ENCODE measurements around the gene OTX2.

OTX2 gene

DNA sequence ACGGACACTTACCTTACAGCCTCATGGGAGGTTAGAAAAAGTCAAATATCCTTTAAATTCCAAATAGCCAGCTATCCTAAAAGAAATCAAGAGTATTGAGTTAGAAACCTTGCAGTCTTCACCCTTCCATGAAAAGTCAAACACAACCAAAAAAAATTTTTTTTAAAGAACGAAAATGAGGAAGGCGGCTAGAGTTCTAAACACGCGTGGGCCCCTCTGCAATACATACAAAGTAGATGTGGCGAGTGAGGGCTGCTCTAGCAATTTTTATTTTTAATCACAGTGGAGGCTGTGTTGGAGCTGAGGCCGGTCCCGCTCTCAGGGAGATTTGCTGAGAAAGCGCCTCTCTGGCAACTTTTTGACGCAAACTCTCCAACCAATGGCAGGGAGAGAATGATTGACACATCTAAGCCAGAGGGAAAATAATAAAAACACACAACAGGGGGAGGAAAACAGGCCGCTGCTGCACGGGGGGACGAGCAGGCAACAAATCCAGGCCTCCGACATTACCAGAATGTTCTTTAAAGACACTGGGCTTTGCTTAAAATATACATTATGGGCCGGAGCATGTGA is at the start of gene OTX2:
Gene OTX2 (minus strand): TSS at position 333 of the 573 bp plus-strand sequence. CDS start 5,023 bp downstream, outside the sequence.
- DNase-seq (ENCODE audit: low read depth): no peak

DNA sequence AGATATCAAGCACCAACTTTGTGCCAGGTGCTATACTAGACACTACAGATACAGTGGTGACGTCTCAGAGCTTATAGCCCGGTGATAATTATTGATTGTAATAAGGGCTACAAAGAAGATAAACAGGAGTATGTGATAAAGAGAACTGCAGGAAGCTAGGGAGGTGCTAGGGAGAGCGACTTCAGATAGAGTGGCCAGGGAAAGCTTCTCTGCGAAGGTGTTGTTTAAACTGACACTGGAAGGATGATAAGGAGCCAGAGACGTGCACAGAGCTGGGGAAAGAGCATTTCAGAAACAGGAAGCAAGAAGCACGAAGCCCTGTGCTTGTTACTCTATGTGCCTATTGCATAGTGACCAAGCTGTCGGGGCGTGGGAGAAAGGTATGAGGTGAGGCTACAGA is 48.1 kb upstream of the OTX2 start:
- DNase-seq (ENCODE audit: low read depth): no peak

DNA sequence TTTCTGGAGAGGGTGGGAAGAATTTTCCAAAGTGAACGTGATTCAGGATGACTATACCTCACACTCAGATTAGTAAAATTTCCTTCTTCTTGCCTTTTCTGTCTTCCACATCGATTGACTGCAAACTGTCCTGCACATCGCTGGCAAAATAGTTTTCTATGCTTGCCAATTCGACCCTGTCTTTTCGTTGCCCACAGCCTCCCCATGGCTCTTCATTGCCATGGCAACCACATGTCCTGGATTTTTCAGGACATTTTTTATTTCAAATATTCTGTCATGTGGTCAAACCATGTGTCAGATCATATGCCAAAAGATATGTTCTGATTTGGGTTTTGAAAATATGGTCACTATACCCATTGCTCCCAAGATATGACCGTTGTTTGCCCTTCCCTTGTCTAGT is 46.9 kb upstream of the OTX2 start:
- DNase-seq (ENCODE audit: low read depth): no peak

DNA sequence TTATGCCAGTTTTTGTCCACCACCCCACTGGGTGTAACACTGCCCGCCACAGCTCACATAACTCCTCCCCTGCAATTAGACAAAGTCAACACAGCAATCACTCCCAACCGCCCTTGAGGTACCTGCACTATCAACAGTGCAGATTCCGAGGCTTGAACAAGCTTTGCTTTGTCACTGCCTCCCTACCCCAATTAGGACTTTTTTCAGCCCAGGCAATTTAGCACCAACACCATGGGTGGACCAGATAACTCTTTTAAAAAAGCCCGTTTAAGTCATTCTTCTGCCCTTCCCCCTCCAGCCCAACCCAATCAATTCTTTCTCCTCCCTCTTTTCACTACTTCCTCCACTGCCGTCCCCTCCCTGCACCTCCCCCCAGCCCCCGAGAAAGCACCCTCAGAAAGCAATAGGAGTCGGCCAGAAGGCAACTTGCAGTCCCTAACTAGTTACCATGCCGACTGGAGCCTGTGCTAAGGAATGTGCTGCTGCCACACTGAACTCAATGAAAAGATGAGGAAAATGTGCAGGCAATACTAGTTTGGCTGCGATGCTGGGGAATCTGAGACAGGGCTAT is 45.7 kb upstream of the OTX2 start:
- DNase-seq (ENCODE audit: low read depth): no peak

DNA sequence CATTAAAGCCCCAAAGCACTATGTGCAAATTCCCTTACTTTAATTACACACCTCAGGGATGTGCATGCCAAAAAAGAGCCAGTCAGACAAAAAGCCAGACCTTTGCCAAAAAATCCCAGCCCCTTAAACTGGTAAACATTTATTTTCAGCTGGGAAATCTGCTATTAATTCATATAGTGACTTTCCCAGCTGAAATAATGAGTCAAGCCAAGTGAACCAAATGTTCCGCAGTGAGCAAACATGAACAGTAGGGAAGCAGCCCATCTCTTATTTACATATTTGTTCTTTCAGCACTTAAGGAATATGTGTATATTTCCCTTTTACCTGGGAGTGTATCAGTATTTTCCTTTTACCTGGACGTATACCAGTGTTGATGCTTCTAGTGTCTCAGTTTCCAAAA is 44.0 kb upstream of the OTX2 start:
- no peak for DNase-seq (ENCODE audit: low read depth)

DNA sequence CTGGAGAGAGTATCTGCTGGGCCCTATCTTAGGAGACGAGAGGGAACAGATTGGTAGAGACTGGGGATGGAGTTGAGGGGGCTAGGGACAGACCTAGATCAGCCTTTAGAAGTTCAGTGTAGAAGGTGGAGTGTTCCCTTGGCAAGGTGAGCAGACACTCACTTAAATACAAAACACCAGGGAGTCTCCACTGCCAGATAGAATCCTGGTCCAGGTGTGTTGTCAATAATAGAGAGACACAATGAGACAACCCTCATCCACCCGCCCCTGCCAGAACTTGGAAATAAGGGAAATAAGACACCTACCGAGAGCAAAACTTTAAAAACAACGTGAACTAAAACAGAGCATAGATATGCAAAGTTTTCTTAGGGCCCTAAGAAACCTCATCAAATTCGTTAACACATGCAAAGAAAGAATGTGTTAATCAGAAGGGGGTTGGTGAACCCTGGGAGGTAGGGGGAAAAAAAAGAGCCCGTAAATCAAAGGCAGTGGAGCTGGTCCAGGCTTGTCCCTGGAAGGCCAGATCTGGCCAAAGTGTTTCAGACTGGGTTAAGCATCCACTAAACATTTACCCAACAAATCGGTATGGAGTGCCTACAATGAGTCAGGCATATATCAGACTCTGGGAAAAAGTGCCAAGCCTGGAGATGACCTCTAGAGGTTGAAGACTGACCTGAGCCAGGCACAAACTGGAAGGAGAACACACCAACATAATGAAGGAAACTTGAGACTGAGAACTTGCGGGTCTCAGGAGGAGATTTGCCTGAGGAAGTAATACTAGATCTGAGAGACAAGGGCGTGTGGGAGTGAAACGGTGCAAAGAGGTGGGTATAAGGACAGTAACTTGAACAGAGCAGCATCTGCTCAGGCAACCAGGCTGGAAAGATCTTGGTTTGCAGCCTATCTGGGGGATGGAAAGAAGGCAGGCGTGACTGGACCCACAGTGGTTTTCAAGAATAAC is 37.0 kb upstream of the OTX2 start:
- DNase-seq (ENCODE audit: low read depth): no peak

DNA sequence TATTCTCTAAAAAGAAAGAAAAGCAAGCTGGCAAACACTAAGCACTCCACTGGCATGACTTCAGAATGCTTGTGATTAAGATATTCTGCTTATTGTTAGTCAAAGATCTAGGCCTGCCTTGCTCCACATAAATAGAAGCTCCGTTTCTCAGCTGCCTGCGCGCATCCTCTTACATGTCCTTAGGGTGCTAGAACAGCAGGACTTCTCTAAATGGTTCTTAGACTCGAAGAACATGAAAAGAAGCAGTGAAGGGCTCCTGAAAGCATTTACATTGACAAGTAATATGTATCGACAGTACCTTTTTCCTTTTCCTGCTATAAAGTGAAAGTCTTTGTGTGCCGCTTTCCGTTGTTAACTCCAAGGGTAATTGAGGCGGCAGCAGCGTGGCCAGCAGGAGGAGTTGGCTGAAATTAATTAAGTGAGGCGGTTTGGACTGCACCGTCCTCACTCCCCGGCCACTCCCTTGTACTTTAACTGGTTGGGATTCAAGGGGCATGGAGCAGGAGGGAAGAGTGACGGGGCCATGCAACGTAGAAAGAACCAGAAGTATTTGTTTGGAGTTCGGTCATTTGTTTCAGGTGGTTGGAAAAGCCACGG is 34.2 kb upstream of the OTX2 start:
- no peak for DNase-seq (ENCODE audit: low read depth)

DNA sequence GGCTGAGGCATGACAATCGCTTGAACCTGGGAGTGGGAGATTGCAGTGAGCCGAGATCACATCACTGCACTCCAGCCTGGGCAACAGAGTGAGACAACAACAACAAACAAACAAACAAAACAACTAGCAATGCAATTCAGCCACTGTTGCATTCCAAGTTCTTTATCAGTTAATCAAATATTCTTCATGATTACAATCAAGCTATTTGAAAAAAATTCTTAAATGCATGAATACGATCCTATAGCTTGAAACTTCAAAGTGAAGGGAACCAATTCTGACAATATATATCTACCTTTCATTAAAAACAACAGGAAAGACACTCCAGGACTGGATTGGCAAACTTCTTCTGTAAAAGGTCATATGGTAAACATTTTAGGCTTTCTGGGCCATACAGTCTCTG is 31.3 kb upstream of the OTX2 start:
- no peak for DNase-seq (ENCODE audit: low read depth)

DNA sequence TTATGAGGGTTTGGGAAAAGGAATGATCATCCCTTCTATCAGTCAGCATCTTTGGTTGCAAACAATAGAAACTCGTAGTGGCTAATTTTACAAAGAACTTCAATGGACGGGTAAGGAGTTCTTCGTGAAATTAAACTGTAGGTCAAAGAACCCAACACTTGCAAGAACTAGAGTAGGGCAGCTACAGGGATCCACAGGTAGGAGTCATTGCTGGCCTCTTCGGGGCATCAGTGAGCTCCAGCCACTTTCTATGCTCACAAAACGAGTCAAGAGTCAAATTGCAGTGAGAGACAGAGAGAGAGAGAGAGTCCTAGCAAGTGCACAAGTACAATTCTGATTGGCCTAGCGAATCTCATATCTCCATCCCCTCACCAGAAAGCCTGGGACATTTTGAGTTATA is 29.9 kb upstream of the OTX2 start:
- no peak for DNase-seq (ENCODE audit: low read depth)

DNA sequence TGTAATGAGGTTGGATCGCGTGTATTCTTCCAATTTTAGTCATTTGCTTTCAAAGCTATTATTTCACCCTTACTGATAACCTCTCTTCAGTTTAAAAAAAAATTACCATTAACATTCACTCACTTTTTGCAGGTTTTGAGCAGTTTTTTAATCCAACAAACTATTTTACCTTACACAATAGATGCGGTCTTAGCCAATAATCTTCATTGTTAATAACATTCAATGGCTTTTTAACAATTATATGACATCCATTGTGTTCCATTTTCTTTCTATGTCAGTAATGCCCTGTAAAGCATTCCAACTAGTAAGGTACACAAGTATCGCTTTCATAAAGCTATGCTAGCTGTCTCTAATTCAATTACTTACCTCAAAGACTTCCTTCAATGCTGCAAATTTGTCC is 18.9 kb upstream of the OTX2 start:
- DNase-seq (ENCODE audit: low read depth): no peak

DNA sequence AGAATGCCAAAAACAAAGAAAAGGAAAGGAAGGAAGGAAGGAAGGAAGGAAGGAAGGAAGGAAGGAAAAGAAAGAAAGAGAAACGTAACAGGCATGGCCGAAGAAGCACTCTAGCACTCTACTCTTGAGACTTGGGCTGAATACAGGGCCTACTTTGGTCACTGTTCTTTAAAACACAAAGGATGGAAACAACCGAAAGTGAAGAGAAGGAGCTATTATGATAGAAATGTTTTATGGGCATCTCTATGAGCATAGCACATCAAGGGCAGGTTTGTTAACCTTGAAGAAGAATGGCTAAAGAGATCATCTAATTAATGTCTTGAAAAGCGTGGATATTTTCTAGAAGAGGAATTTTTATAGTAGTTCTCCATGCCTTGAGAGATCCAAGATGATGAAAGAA is 15.9 kb upstream of the OTX2 start:
- no peak for DNase-seq (ENCODE audit: low read depth)

DNA sequence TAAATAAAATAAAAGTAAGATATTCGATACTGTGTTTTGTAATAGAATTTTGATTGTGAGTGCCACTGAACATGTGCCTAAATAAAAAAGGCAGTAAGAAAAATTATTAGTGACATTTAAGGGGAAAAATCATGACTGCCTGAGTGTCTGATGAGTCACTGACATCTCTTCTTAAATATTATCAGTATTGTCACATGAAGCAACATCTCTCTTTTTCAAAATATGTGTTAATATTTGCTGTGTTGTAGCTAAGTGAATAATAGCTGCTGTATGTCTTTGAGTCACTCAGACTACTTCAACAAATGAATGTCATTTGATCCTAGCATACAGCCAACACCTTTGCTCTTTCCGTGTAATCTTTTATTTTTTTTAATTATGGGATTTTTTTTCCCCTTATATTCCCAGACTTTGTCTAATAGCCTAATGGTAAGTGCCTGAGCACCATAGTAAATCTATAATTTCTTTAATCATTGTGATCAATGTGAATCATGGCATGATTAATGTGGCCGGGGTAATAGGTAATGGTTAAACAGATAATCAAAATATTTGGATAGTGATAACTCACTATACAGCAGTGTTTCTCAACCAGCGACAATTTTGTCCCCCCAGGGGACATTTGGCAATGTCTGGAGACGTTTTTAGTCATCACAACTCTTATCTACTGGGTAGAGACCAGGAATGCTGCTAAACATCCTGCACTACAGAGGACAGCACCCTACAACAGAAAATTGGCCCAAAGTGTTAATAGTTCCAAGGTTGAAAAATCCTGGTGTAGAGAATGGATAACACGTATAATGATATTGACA is 11.7 kb upstream of the OTX2 start:
- no peak for DNase-seq (ENCODE audit: low read depth)

DNA sequence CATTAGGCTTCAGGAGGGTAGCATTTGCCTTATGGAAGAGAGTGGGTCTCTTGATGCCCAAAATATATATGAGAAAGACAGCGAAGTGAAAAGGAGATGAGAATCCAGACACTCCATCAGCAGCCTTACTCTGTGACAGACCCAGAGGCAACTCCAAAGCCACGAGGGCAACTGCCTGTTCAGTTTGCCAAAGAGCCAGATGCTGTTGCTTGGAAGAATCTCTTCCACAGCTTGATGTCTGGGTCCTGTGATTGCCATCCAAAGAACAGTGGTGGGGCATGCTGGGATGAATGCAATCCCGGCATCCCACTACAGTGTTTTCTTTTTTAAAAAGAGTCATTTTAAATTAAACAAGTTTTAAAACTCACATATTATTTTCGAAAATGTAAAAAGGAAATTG is 10.9 kb upstream of the OTX2 start:
- no peak for DNase-seq (ENCODE audit: low read depth)

DNA sequence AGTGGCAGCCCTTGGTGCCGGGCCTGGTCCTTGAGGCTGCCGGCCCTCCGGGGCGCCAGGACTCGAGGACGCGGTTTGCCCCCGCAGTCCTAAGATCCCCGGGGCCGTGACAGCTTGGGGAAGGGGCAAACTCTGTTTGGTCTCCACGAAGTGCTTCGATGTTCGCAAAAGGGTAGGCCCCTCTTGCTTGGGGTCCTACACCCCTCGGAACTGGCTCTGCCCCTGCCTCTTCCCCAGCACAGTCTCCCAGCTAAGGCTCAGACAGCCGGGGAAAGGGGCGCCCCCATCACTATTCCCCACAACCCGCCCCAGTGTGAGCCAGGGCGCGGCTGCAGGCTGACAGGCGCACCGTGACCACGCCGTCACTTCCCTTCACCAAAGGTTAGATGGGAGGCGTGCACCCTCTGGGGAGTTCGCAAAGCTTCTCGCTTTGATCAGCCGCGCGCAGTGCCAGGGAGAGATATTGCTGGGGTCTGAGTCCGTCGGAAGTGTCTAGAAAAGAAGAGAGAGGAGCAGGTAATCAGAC is 7.2 kb upstream of the OTX2 start:
- no peak for DNase-seq (ENCODE audit: low read depth)

DNA sequence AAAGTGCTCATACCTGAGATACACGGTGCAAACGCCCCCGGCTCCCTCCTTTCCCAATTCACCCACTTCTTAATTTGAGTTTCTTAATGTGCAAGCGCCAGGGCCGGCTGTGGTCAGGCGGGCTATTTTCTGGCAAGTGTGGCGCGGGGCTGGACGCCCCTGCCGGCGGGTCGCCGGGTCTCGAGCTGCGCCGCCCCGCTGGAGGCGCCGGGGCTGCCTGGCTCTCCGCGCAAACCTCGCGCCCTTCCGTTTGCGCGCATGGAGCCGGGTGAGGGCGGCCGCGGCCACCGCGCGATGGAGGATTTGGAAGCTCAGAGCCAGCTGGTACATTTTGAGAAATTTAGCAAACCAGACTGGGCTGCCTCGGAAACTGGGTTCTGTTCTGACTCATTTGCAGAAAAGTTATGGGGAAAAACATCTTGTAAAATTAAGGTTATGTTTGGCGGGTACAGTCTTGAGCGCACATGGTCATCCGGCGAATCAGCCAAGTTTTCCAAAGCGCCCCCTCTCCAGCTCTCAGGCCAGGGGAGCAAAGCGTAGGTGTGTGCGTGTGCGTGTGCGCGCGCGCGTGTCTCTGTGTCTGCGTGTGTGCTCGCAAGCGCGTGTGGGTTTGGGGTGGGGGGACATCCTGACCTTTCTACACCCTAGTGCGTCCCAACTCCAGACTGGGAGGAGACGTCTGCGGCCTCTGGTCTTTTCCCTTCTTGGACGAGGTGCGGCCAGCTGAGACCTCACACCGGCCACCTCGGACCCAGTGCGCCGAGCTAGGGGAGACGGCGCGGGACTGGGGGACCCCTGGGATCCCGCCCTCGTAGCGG is 6.5 kb upstream of the OTX2 start:
- DNase-seq (ENCODE audit: low read depth): no peak

DNA sequence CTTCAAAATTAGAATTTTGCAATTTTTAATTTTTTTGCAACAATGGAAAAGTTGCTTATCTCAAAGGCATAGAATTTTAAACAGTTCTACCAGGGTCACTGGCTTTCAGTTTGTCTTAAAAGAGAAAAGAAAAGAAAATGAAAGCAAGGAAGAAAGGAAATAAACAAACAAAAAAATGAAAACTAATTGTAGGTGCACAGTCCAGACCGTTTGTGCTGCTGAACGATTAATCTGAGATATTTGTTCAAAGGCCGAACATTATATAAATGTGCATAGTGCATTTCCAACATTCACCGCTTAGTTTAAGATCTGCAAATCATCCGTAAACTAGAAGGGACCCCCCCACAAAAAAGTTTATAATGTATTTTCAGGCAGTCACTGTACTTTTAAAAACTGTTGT is 5.5 kb upstream of the OTX2 start:
- no peak for DNase-seq (ENCODE audit: low read depth)

DNA sequence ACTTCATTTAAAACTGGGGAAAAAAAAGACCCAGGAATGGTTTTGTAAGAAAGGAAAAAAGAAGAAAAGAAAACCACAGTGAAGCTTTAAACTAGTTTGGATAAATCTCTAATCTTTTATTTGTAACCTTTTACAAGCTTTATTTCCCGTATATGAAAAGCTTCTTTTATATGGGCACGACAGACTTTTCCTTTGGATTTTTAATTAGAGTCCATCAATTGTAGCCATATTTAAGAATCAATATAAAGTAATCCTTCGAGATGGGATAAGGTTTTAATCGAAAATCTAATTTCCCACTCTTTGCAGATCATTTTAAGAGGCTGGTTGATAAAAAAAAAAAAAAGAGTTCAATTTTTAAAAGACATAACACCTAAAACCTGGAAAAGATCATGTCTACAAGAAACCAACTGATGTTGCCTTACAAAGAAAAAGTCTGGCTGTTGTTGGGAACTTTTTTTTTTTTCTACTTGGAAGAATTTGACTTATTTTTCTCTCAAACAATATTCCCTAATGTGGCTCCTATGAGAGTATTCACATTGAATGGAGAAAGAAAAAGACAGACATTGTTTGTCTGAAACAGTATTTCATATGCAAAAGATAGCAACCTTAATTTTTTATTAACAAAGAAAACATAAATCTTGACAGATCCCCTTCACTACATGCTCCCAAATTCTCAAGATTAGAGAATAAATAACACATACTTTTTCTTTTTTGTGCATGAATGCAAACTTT is 4.9 kb upstream of the OTX2 start:
- no peak for DNase-seq (ENCODE audit: low read depth)

DNA sequence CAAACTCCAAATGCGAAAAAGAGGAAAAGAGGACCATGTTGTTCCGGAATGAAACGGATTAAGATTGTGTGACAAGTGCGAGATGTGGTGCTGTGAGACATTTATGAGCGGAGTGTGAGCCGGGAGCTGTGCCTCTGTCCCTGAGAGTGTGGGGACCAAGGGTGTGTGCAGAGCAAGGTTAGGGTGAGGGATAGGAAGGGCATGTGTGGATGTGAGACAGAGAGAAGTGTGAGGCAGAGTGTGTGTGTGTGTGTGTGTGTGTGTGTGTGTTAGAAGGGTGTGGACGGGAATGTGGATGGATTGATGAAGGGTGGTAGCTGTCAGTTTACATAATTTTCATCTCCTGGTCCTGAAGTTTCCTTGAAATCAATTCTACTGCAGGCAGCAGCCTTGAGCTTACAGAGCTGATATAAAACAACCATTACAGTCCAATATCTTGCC is 4.3 kb upstream of the OTX2 start:
- no peak for DNase-seq (ENCODE audit: low read depth)

DNA sequence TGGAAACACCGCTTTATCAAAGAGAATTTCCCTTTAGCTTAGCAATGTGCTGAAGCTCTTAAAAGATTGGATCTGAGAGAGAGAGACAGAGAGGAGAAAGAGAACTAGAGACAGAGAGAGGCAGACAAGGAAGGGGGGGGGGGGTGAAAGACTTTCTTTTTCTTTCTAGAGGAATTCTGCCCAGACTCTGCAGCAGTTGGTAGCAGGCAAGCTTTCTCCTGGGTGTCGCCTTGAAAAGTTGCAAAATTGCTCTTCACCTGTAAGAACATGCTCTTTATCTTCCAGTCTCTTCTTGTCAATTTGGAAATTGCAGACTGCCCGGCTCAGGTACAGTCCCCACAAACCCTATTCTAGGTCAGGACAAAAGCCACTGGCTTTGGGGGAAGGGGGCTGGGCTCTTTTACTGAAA is 2.9 kb upstream of the OTX2 start:
- DNase-seq (ENCODE audit: low read depth): no peak
